Activated CD4-positive, alpha-beta T cell treated with anti-CD3 and anti-CD28 coated beads for 1 hour (primary cell): ENCODE data around the gene ADAMTS19.
"Not testable (repeated sequence)": the region's sequence is repeated elsewhere in the genome, so short reads cannot be mapped to it uniquely, and the experiment has no call there.

Experiments
- DNase-seq: peaks from one replicate; pipeline ENCODE4 v3.0.0-alpha.2; 2020

The ADAMTS19 gene

GRCh38 chr5:129591508-129592160 is 131.5 kb downstream of the ADAMTS19 start:
- DNase-seq, result no peak

GRCh38 chr5:129593525-129593924 is 133.4 kb downstream of the ADAMTS19 start:
- DNase-seq, result no peak

GRCh38 chr5:129601576-129601975 is 141.5 kb downstream of the ADAMTS19 start:
- DNase-seq, result no peak

GRCh38 chr5:129608350-129608749 is 148.3 kb downstream of the ADAMTS19 start:
- no peak for DNase-seq

- no peak for DNase-seq
Observed at GRCh38 chr5:129609710-129610109, 149.6 kb downstream of the ADAMTS19 start.

- no peak for DNase-seq
Observed at GRCh38 chr5:129616517-129616916, 156.4 kb downstream of the ADAMTS19 start.

GRCh38 chr5:129617206-129617605 is 157.1 kb downstream of the ADAMTS19 start:
- no peak for DNase-seq

GRCh38 chr5:129619782-129620181 is 159.7 kb downstream of the ADAMTS19 start:
- DNase-seq, result no peak

- no peak for DNase-seq
Observed at GRCh38 chr5:129622531-129622930, 162.4 kb downstream of the ADAMTS19 start.

GRCh38 chr5:129629575-129629974 is 169.5 kb downstream of the ADAMTS19 start:
- DNase-seq, result no peak

GRCh38 chr5:129630101-129630500 is 170.0 kb downstream of the ADAMTS19 start:
- DNase-seq, result no peak

- no peak for DNase-seq
Observed at GRCh38 chr5:129631961-129632360, 171.9 kb downstream of the ADAMTS19 start.

GRCh38 chr5:129637501-129637900 is 177.4 kb downstream of the ADAMTS19 start:
- DNase-seq, result not testable (repeated sequence)

- no peak for DNase-seq
Observed at GRCh38 chr5:129639331-129639730, 179.2 kb downstream of the ADAMTS19 start.

- DNase-seq, result no peak
Observed at GRCh38 chr5:129652349-129653056, 192.4 kb downstream of the ADAMTS19 start.

- DNase-seq, result no peak
Observed at GRCh38 chr5:129653057-129653375, 192.9 kb downstream of the ADAMTS19 start.

GRCh38 chr5:129653442-129653841 is 193.3 kb downstream of the ADAMTS19 start:
- no peak for DNase-seq

- no peak for DNase-seq
Observed at GRCh38 chr5:129656952-129657351, 196.9 kb downstream of the ADAMTS19 start.

GRCh38 chr5:129658801-129659200 is 198.7 kb downstream of the ADAMTS19 start:
- no peak for DNase-seq

- no peak for DNase-seq
Observed at GRCh38 chr5:129661366-129662035, 201.4 kb downstream of the ADAMTS19 start.

- DNase-seq, result no peak
Observed at GRCh38 chr5:129664336-129664937, 204.3 kb downstream of the ADAMTS19 start.

- DNase-seq, result no peak
Observed at GRCh38 chr5:129670957-129671500, 210.9 kb downstream of the ADAMTS19 start.

GRCh38 chr5:129672006-129672405 is 211.9 kb downstream of the ADAMTS19 start:
- no peak for DNase-seq
